Ovary (tissue), 9 donors: Measurements from ENCODE around the gene EIF5A2. TPM values are rescaled to one million over a fixed set of nuclear protein-coding genes. Genes with fewer than 3 reads are reported as not detected.

Experiments
- DNase-seq, 5 donors: peaks; one replicate each; pipeline ENCODE4 v3.0.0-alpha.2; 2019 to 2020
- H3K27ac ChIP-seq, 2 donors: fragments of 200-600 bp; one replicate each; pipeline versions ENCODE4 v1.5.1 to v1.8.0; 2019 to 2022
- H3K27me3 ChIP-seq: fragments of 200-600 bp; one replicate; pipeline ENCODE4 v1.8.0; 2022
- H3K36me3 ChIP-seq: fragments of 200-600 bp; sonication (generic); one replicate; pipeline ENCODE4 v1.5.1; 2019
- H3K4me1 ChIP-seq: one replicate; pipeline ENCODE4 v1.8.1; 2013; ENCODE audit warnings: mild to moderate bottlenecking, moderate library complexity; ENCODE audit not compliant: insufficient read depth
- H3K4me3 ChIP-seq: fragments of 200-600 bp; sonication (generic); one replicate; pipeline ENCODE4 v1.5.1; 2017
- H3K9me3 ChIP-seq, 2 donors: fragments of 200-600 bp in 1 of 2; sonication (generic) in 1 of 2; one replicate each; pipeline versions ENCODE4 v1.5.1 to v1.8.1; 2013 to 2019; ENCODE audit warnings: mild to moderate bottlenecking in 1 of 2, moderate library complexity in 1 of 2
- CTCF ChIP-seq, 3 donors: fragments of 450-650 bp in 2 of 3; fragments of 200-600 bp in 1 of 3; IDR thresholded peaks; one replicate each; pipeline versions ENCODE4 v1.5.1 to v1.8.0; 2016 to 2022; ENCODE audit warnings: antibody characterized with exemption in 3 of 3, mild to moderate bottlenecking in 1 of 3
- EP300 ChIP-seq: sonication (generic); formaldehyde crosslinking; IDR thresholded peaks from one replicate; pipeline ENCODE4 v1.6.1; 2017; ENCODE audit warnings: antibody characterized with exemption
- POLR2A ChIP-seq: fragments of 450-650 bp; IDR thresholded peaks from one replicate; pipeline ENCODE4 v1.6.1; 2017; ENCODE audit warnings: antibody characterized with exemption, mild to moderate bottlenecking, moderate library complexity
- WGBS, 3 donors: extraction: QIAGEN DNeasy Blood & Tissue Kit in 1 of 3; methylation state at CpG; one replicate each; pipeline versions ENCODE4 v1.1.5 to v1.1.7; 2013 to 2017; 5-methylcytosine and 5-hydroxymethylcytosine counted together
- intact Hi-C, 4 donors: fragments of 100-400 bp; cut with DNase I; formaldehyde crosslinking; loops; one replicate each; pipeline versions ENCODE4 v1.11.0 to v1.15.1; 2022 to 2023
- polyA plus RNA-seq, 2 donors: library from polyadenylated mRNA; stranded (reverse); fragments of 200-250 nt in 1 of 2; fragments of 350-450 nt in 1 of 2; fragmentation: Illumina TruSeq in 1 of 2; extraction: RNeasy Lipid Tissue Mini Kit (QIAGEN cat#74804) in 1 of 2; gene quantifications; one replicate each; pipeline ENCODE4 v1.2.3, GENCODE V29; 2013 to 2014
- total RNA-seq, 7 donors: library from RNA; depleted of rRNA in 2 of 7; stranded (reverse); fragments of >200 nt in 2 of 7; fragmentation: NEBNext Ultra II Directional in 3 of 7; extraction: Animal tissue kit (Norgen Biotek cat#: 25700) in 3 of 7; gene quantifications; one replicate each; pipeline versions ENCODE4 v1.1.0 to v1.2.4, GENCODE V29; 2016 to 2023
- donor health status: DM: no; HTN: no; CAD: no; lungs with moderate emphysema.
- donor health status: DM: no; HTN: no; CAD: no.
- donor health status: Bipolar disorder and iron deficiency.
- donor health status: DM: yes; HTN: yes; CAD: no.
- donor health status: DM: no; HTN: no; CAD: no.
- donor health status: DM: yes; HTN: yes; CAD: no.

EIF5A2 gene
- total and polyA plus RNA-seq, 9 donors, result 3.3 to 19.6 (median 12.5) TPM

- H3K9me3 ChIP-seq, result no peaks in the 10 kb centered on the region
- peak overlapping the region in 1 of 2 donors; percentile 62 for H3K27ac ChIP-seq
- H3K36me3 ChIP-seq, result no peaks in the 10 kb centered on the region
- H3K4me1 ChIP-seq, result peaks cover 7% of the 10 kb centered on the region
- peak in 3 of 5 donors; percentile 25 to 54 (median 49) for DNase-seq
- 85 to 87% (median 85%) methylated on average over 17 of the region's 17 CpGs for WGBS, 3 donors
- TF ChIP-seq EP300 (no peak), CTCF (IDR thresholded peaks at IDR 0.05) (no peak), POLR2A (no peak)
- intact Hi-C loops, result no loop called here
- H3K4me3 ChIP-seq, result peak overlapping the region; percentile 70
- no peaks in the 10 kb centered on the region for H3K27me3 ChIP-seq
These were observed 879 bp upstream of the EIF5A2 start for GRCh38 chr3:170909129-170909903.

- Histone ChIP-seq H3K27me3 (no peaks in the 10 kb centered on the region), H3K36me3 (no peaks in the 10 kb centered on the region), H3K4me3 (peak overlapping the region; percentile 70), H3K4me1 (peaks cover 7% of the 10 kb centered on the region), H3K9me3 (no peaks in the 10 kb centered on the region), H3K27ac (peak overlapping the region in 1 of 2 donors; percentile 62)
- 7 to 12% (median 11%) methylated on average over 19 to 33 of the region's 33 CpGs for WGBS, 3 donors
- TF ChIP-seq CTCF (IDR thresholded peaks at IDR 0.05), result no peak
- TF ChIP-seq EP300, result no peak
- no peak for TF ChIP-seq POLR2A
- DNase-seq, result peak in 1 of 5 donors; percentile 14
- intact Hi-C loops, result no loop called here
These were observed 701 bp downstream of the EIF5A2 start for GRCh38 chr3:170907637-170908234.

- DNase-seq, result no peak
- H3K9me3 ChIP-seq, result no peaks in the 10 kb centered on the region
- H3K36me3 ChIP-seq, result no peaks in the 10 kb centered on the region
- intact Hi-C loops, result no loop called here
- H3K27ac ChIP-seq, result no peak overlapping the region
- H3K4me1 ChIP-seq, result peaks cover 7% of the 10 kb centered on the region
- no peak overlapping the region for H3K4me3 ChIP-seq
- H3K27me3 ChIP-seq, result no peaks in the 10 kb centered on the region
- TF ChIP-seq POLR2A, result no peak
- no peak for TF ChIP-seq EP300
- TF ChIP-seq CTCF (IDR thresholded peaks at IDR 0.05), result no peak
- 88 to 95% (median 94%) methylated on average over 2 of the region's 2 CpGs for WGBS, 3 donors
These were observed 2.6 kb downstream of the EIF5A2 start for GRCh38 chr3:170905862-170906261.

GRCh38 chr3:170903123-170903522, 5.3 kb downstream of the EIF5A2 start:
- H3K4me1 ChIP-seq, result peaks cover 5% of the 10 kb centered on the region
- no peaks in the 10 kb centered on the region for H3K27me3 ChIP-seq
- TF ChIP-seq CTCF (IDR thresholded peaks at IDR 0.05) (no peak), POLR2A (no peak), EP300 (no peak)
- no peaks in the 10 kb centered on the region for H3K9me3 ChIP-seq
- intact Hi-C loops, result no loop called here
- DNase-seq, result no peak
- no peak overlapping the region for H3K4me3 ChIP-seq
- no peaks in the 10 kb centered on the region for H3K36me3 ChIP-seq
- 95 to 96% (median 95%) methylated on average over 3 of the region's 3 CpGs for WGBS, 3 donors
- no peak overlapping the region for H3K27ac ChIP-seq
